ENCODE results near the gene COBL.

DNA sequence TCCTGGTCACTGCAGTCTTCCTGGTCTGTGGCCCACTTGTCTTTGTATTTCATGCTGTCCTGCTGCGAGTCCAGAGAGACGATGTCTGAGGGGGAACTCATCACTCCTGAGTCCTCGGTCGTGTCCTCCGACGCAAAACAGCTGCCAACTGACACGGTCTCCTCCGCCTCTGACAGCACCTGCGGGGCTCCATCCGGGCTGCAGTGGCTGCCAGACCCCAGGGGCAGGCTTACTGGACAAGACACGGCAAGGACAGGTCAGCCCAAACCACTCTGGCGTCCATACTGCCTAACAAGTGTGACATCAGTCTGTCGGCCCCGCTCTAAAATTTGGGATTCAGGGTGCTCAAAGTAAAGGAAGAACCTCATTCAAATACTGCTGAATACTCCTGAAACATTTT is 273.1 kb downstream of the COBL start:
- TF ChIP-seq, protein P1, sequence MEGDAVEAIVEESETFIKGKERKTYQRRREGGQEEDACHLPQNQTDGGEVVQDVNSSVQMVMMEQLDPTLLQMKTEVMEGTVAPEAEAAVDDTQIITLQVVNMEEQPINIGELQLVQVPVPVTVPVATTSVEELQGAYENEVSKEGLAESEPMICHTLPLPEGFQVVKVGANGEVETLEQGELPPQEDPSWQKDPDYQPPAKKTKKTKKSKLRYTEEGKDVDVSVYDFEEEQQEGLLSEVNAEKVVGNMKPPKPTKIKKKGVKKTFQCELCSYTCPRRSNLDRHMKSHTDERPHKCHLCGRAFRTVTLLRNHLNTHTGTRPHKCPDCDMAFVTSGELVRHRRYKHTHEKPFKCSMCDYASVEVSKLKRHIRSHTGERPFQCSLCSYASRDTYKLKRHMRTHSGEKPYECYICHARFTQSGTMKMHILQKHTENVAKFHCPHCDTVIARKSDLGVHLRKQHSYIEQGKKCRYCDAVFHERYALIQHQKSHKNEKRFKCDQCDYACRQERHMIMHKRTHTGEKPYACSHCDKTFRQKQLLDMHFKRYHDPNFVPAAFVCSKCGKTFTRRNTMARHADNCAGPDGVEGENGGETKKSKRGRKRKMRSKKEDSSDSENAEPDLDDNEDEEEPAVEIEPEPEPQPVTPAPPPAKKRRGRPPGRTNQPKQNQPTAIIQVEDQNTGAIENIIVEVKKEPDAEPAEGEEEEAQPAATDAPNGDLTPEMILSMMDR (IDR thresholded peaks at IDR 0.05), result no peak
- TF ChIP-seq POLR2A (IDR thresholded peaks at IDR 0.05), result no peak

Measured in adrenal gland (tissue), 5 donors.